Lung (tissue), 12 donors: Measurements from ENCODE around the gene CFAP157. TPM values are rescaled to one million over a fixed set of nuclear protein-coding genes. Genes with fewer than 3 reads are reported as not detected.

Source experiments
- ATAC-seq: fragments of 200-7000 bp; cut with Tn5 transposase; one replicate; pipeline ENCODE4 v1.9.1; 2020; ENCODE audit warnings: moderate number of reproducible peaks; ENCODE audit not compliant: insufficient read depth, low FRiP score
- DNase-seq, 3 donors: peaks; one replicate each; pipeline ENCODE4 v3.0.0-alpha.2; 2013 to 2017
- H3K27ac ChIP-seq, 2 donors: one replicate each; pipeline ENCODE4 v1.5.1; 2013; ENCODE audit warnings: mild to moderate bottlenecking in 2 of 2, moderate library complexity in 2 of 2, control low read depth in 1 of 2, inconsistent platforms in 1 of 2, low read depth in 1 of 2, low read length in 1 of 2
- H3K27me3 ChIP-seq, 3 donors: one replicate each; pipeline ENCODE4 v1.5.1; 2013; ENCODE audit warnings: low read length in 2 of 3; ENCODE audit not compliant: control insufficient read depth in 3 of 3, insufficient read depth in 3 of 3
- H3K36me3 ChIP-seq, 4 donors: one replicate each; pipeline ENCODE4 v1.5.1; 2013; ENCODE audit warnings: low read length in 4 of 4, mild to moderate bottlenecking in 1 of 4, moderate library complexity in 1 of 4; ENCODE audit not compliant: control insufficient read depth in 4 of 4, insufficient read depth in 4 of 4
- H3K4me1 ChIP-seq, 5 donors: one replicate each; pipeline ENCODE4 v1.5.1; 2013; ENCODE audit warnings: low read length in 5 of 5, mild to moderate bottlenecking in 2 of 5, moderate library complexity in 1 of 5; ENCODE audit not compliant: control insufficient read depth in 5 of 5, insufficient read depth in 5 of 5
- H3K4me3 ChIP-seq: one replicate; pipeline ENCODE4 v1.5.1; 2013; ENCODE audit warnings: mild to moderate bottlenecking, control low read depth, moderate library complexity
- H3K9ac ChIP-seq, 2 donors: one replicate each; pipeline ENCODE4 v1.5.1; 2013; ENCODE audit warnings: low read length in 2 of 2, control low read depth in 1 of 2; ENCODE audit not compliant: insufficient read depth in 1 of 2
- H3K9me3 ChIP-seq, 4 donors: one replicate each; pipeline ENCODE4 v1.5.1; 2013; ENCODE audit warnings: low read length in 3 of 4, mild to moderate bottlenecking in 1 of 4, moderate library complexity in 1 of 4; ENCODE audit not compliant: control insufficient read depth in 4 of 4, insufficient read depth in 3 of 4
- CTCF ChIP-seq: IDR thresholded peaks from 2 replicates; pipeline ENCODE4 v1.5.1; 2012; ENCODE audit warnings: mild to moderate bottlenecking; ENCODE audit errors: control extremely low read depth, extremely low read depth
- WGBS, 2 donors: extraction: QIAGEN DNeasy Blood & Tissue Kit; methylation state at CpG; one replicate each; pipeline ENCODE4 v1.1.7; 2013; 5-methylcytosine and 5-hydroxymethylcytosine counted together
- polyA plus RNA-seq, 2 donors: library from polyadenylated mRNA; stranded (reverse); fragments of 200-250 nt; gene quantifications; one replicate each; pipeline ENCODE4 v1.2.1, GENCODE V29; 2013
- total RNA-seq, 2 donors: library from RNA; depleted of rRNA in 1 of 2; stranded (reverse); fragments of >200 nt in 1 of 2; gene quantifications; one replicate each; pipeline ENCODE4 v1.2.1, GENCODE V29; 2014 to 2021
- donor health status: control.
- donor health status: control.
- donor health status: Bipolar disorder and iron deficiency.
- donor health status: healthy.
- donor health status: DM: yes; HTN: yes; CAD: no.

The CFAP157 gene
- total and polyA plus RNA-seq, 4 donors, result 14.6 to 40.6 (median 16.1) TPM

GRCh38 chr9:127676638-127677037 lies 30.1 kb upstream of the CFAP157 start:
- TF ChIP-seq CTCF, result no peak
- DNase-seq (no peak), ATAC-seq (no peak)
- Histone ChIP-seq H3K27me3 (no peaks in the 10 kb centered on the region), H3K27ac (no peak overlapping the region), H3K9ac (no peak overlapping the region), H3K36me3 (peaks cover 16 to 55% (median 29%) of the 10 kb centered on the region in 4 donors), H3K4me1 (no peaks in the 10 kb centered on the region), H3K9me3 (no peaks in the 10 kb centered on the region), H3K4me3 (no peak overlapping the region)
- WGBS, 2 donors, result 94 to 95% methylated on average over 12 of the region's 12 CpGs

GRCh38 chr9:127679506-127679905 lies 27.3 kb upstream of the CFAP157 start:
- ATAC-seq (no peak), DNase-seq (no peak)
- peaks cover 11 to 69% (median 32%) of the 10 kb centered on the region in 4 donors for H3K36me3 ChIP-seq
- no peaks in the 10 kb centered on the region for H3K27me3 ChIP-seq
- H3K9ac ChIP-seq, result no peak overlapping the region
- no peaks in the 10 kb centered on the region for H3K4me1 ChIP-seq
- H3K9me3 ChIP-seq, result no peaks in the 10 kb centered on the region
- WGBS, 2 donors, result 89 to 92% methylated on average over 2 of the region's 2 CpGs
- no peak overlapping the region for H3K4me3 ChIP-seq
- no peak for TF ChIP-seq CTCF
- no peak overlapping the region for H3K27ac ChIP-seq

- H3K9ac ChIP-seq, result no peak overlapping the region
- H3K9me3 ChIP-seq, result no peaks in the 10 kb centered on the region
- no peak for TF ChIP-seq CTCF
- H3K27ac ChIP-seq, result no peak overlapping the region
- peaks cover 11 to 71% (median 34%) of the 10 kb centered on the region in 4 donors for H3K36me3 ChIP-seq
- H3K4me1 ChIP-seq, result no peaks in the 10 kb centered on the region
- H3K4me3 ChIP-seq, result no peak overlapping the region
- H3K27me3 ChIP-seq, result no peaks in the 10 kb centered on the region
- WGBS, 2 donors, result 92 to 95% methylated on average over 11 of the region's 11 CpGs
- DNase-seq (no peak), ATAC-seq (no peak)
Observed at GRCh38 chr9:127680226-127680625, 26.6 kb upstream of the CFAP157 start.

- Histone ChIP-seq H3K9ac (no peak overlapping the region), H3K27ac (no peak overlapping the region), H3K9me3 (no peaks in the 10 kb centered on the region), H3K36me3 (peaks cover 10 to 69% (median 32%) of the 10 kb centered on the region in 4 donors), H3K27me3 (no peaks in the 10 kb centered on the region), H3K4me1 (no peaks in the 10 kb centered on the region), H3K4me3 (no peak overlapping the region)
- TF ChIP-seq CTCF, result no peak
- ATAC-seq (no peak), DNase-seq (no peak)
- 93 to 94% methylated on average over 9 of the region's 9 CpGs for WGBS, 2 donors
Observed at GRCh38 chr9:127680846-127681245, 25.9 kb upstream of the CFAP157 start.
